Neural cell (in vitro differentiated cells): ENCODE data around the gene GRAP. TPM values are rescaled to one million over a fixed set of nuclear protein-coding genes. Genes with fewer than 3 reads are reported as not detected.

Source experiments
- H2AFZ ChIP-seq: fragments of 200-600, 300-800 bp; sonication (generic), shearing (Covaris generic); 2 replicates; pipeline ENCODE4 v1.6.0; 2014; ENCODE audit warnings: low read depth, mild to moderate bottlenecking, antibody characterized with exemption, low read length, moderate library complexity
- H3F3A ChIP-seq: fragments of 200-600 bp; shearing (Covaris generic); 2 replicates; pipeline ENCODE4 v1.6.1; 2016; ENCODE audit warnings: mild to moderate bottlenecking, moderate library complexity, mixed read lengths, antibody characterized with exemption, low read length; ENCODE audit not compliant: insufficient read depth, poor library complexity, severe bottlenecking
- H3K27ac ChIP-seq: fragments of 200-600, 300-800 bp; sonication (generic), shearing (Covaris generic); 2 replicates; pipeline ENCODE4 v1.5.1; 2014; ENCODE audit warnings: mild to moderate bottlenecking, low read length, moderate library complexity
- H3K27me3 ChIP-seq: fragments of 300-800, 200-600 bp; sonication (generic), shearing (Covaris generic); 2 replicates; pipeline ENCODE4 v1.6.0; 2014; ENCODE audit warnings: mild to moderate bottlenecking, low read depth, low read length, moderate library complexity; ENCODE audit not compliant: insufficient read depth
- H3K36me3 ChIP-seq: fragments of 300-800, 200-600 bp; sonication (generic), shearing (Covaris generic); 2 replicates; pipeline ENCODE4 v1.5.1; 2014; ENCODE audit warnings: mild to moderate bottlenecking, antibody characterized with exemption, low read length, moderate library complexity; ENCODE audit not compliant: insufficient read depth
- H3K4me2 ChIP-seq: fragments of 300-800, 200-600 bp; sonication (generic), shearing (Covaris generic); 2 replicates; pipeline ENCODE4 v1.6.0; 2014; ENCODE audit warnings: mild to moderate bottlenecking, low read length
- H3K4me3 ChIP-seq: fragments of 300-800, 200-600 bp; sonication (generic), shearing (Covaris generic); 2 replicates; pipeline ENCODE4 v1.5.1; 2014; ENCODE audit warnings: mild to moderate bottlenecking, low read length, moderate library complexity
- H3K79me2 ChIP-seq: fragments of 200-600 bp; shearing (Covaris generic); replicated peaks from 2 replicates; pipeline ENCODE4 v1.6.0; 2014; ENCODE audit warnings: mild to moderate bottlenecking, low read length, moderate library complexity; ENCODE audit not compliant: insufficient read depth
- H3K9ac ChIP-seq: fragments of 300-800, 200-600 bp; sonication (generic), shearing (Covaris generic); 2 replicates; pipeline ENCODE4 v1.6.1; 2016; ENCODE audit warnings: mild to moderate bottlenecking, low read length, mixed read lengths
- H3K9me2 ChIP-seq: fragments of 200-600 bp; shearing (Covaris generic); 2 replicates; pipeline ENCODE4 v1.6.1; 2016; ENCODE audit warnings: mild to moderate bottlenecking, low read length, mixed read lengths; ENCODE audit not compliant: insufficient read depth
- H3K9me3 ChIP-seq: fragments of 200-600, 300-800 bp; sonication (generic), shearing (Covaris generic); 2 replicates; pipeline ENCODE4 v1.6.1; 2016; ENCODE audit warnings: mild to moderate bottlenecking, mixed run types, low read length, moderate library complexity, mixed read lengths
- H4K20me1 ChIP-seq: fragments of 200-600 bp; shearing (Covaris generic); 2 replicates; pipeline ENCODE4 v1.6.1; 2016; ENCODE audit warnings: mild to moderate bottlenecking, mixed run types; ENCODE audit not compliant: insufficient read depth
- CTCF ChIP-seq: fragments of 450-650 bp; IDR thresholded peaks from 2 replicates; pipeline ENCODE4 v1.5.1; 2014; ENCODE audit warnings: antibody characterized with exemption, mild to moderate bottlenecking, moderate library complexity; ENCODE audit not compliant: poor library complexity, severe bottlenecking
- EP300 ChIP-seq: fragments of 450-650 bp; conservative IDR thresholded peaks from 2 replicates; pipeline ENCODE4 v1.6.1; 2014; ENCODE audit warnings: antibody characterized with exemption, mild to moderate bottlenecking, moderate library complexity; ENCODE audit not compliant: poor library complexity, severe bottlenecking
- EZH2 ChIP-seq: fragments of 200-600, 300-800 bp; shearing (Covaris generic), sonication (generic); IDR thresholded peaks from 2 replicates; pipeline ENCODE4 v1.6.1; 2014; ENCODE audit warnings: antibody characterized with exemption, low read length, borderline replicate concordance, mild to moderate bottlenecking; ENCODE audit not compliant: insufficient read depth, poor library complexity, severe bottlenecking
- MXI1 ChIP-seq: fragments of 450-650 bp; conservative IDR thresholded peaks from 2 replicates; pipeline ENCODE4 v1.6.1; 2014; ENCODE audit warnings: antibody characterized with exemption, mild to moderate bottlenecking; ENCODE audit not compliant: poor library complexity, severe bottlenecking
- POLR2AphosphoS5 ChIP-seq: IDR thresholded peaks from 2 replicates; pipeline ENCODE4 v1.6.1; 2012
- RAD21 ChIP-seq: fragments of 450-650 bp; conservative IDR thresholded peaks from 2 replicates; pipeline ENCODE4 v1.6.1; 2014; ENCODE audit warnings: antibody characterized with exemption, mild to moderate bottlenecking, moderate library complexity
- REST ChIP-seq: IDR thresholded peaks from 2 replicates; pipeline ENCODE4 v1.6.1; 2012; ENCODE audit warnings: borderline replicate concordance
- SMC3 ChIP-seq: fragments of 450-650 bp; conservative IDR thresholded peaks from 2 replicates; pipeline ENCODE4 v1.6.1; 2014; ENCODE audit warnings: antibody characterized with exemption, mild to moderate bottlenecking, moderate library complexity; ENCODE audit not compliant: poor library complexity
- TAF1 ChIP-seq: IDR thresholded peaks from 2 replicates; pipeline ENCODE4 v1.6.1; 2012; ENCODE audit warnings: low read depth
- polyA plus RNA-seq: library from polyadenylated mRNA; depleted of rRNA; stranded (reverse); fragments of >200 nt; gene quantifications from 2 replicates; pipeline ENCODE4 v1.2.3, GENCODE V29; 2014

Gene GRAP
- polyA plus RNA-seq, 1 donor from 2014 or later = 0.42 TPM

GRCh38 chr17:18984273-18985114, 62.3 kb downstream of the GRAP start:
- H3K9me2 ChIP-seq = no peaks in the 10 kb centered on the region
- no peak overlapping the region for H3K4me3 ChIP-seq
- H3K9ac ChIP-seq = no peak overlapping the region
- no peaks in the 10 kb centered on the region for H3K79me2 ChIP-seq
- TF ChIP-seq POLR2AphosphoS5 (no peak), SMC3 (no peak), MXI1 (no peak), TAF1 (no peak), REST (no peak), RAD21 (no peak), EP300 (no peak), EZH2 (no peak), CTCF (no peak)
- H3F3A ChIP-seq = no peaks in the 10 kb centered on the region
- H3K27ac ChIP-seq = no peak overlapping the region
- no peaks in the 10 kb centered on the region for H3K36me3 ChIP-seq
- H4K20me1 ChIP-seq = no peaks in the 10 kb centered on the region
- H3K27me3 ChIP-seq = no peaks in the 10 kb centered on the region
- no peak overlapping the region for H3K4me2 ChIP-seq
- H2AFZ ChIP-seq = no peak overlapping the region
- no peaks in the 10 kb centered on the region for H3K9me3 ChIP-seq

- Histone ChIP-seq H3F3A (no peaks in the 10 kb centered on the region), H3K36me3 (no peaks in the 10 kb centered on the region), H3K9me2 (no peaks in the 10 kb centered on the region), H2AFZ (no peak overlapping the region), H3K27me3 (no peaks in the 10 kb centered on the region), H3K4me2 (no peak overlapping the region), H3K4me3 (no peak overlapping the region), H3K27ac (no peak overlapping the region), H3K79me2 (no peaks in the 10 kb centered on the region), H3K9ac (no peak overlapping the region), H3K9me3 (no peaks in the 10 kb centered on the region), H4K20me1 (no peaks in the 10 kb centered on the region)
- TF ChIP-seq REST (no peak), TAF1 (no peak), EP300 (no peak), MXI1 (no peak), RAD21 (no peak), POLR2AphosphoS5 (no peak), CTCF (no peak), SMC3 (no peak)
These were observed 64.9 kb downstream of the GRAP start for GRCh38 chr17:18981642-18982424.
